Activated naive CD8-positive, alpha-beta T cell treated with anti-CD3 and anti-CD28 coated beads, Interleukin-2, amount 50 U/mL, for 24 hours (primary cell): ENCODE measurements around the gene NGEF.

Experiments
- ATAC-seq: fragments of 150-1000 bp; cut with Tn5 transposase; one replicate; pipeline ENCODE4 v1.10.0; 2021
- DNase-seq: peaks from one replicate; pipeline ENCODE4 v3.0.0; 2021
- H3K27ac Mint-ChIP-seq: one replicate; pipeline ENCODE4 v1.8.0; 2021; ENCODE audit warnings: mild to moderate bottlenecking, mixed read lengths
- H3K27me3 Mint-ChIP-seq: one replicate; pipeline ENCODE4 v1.8.0; 2021; ENCODE audit warnings: mixed read lengths
- H3K36me3 Mint-ChIP-seq: one replicate; pipeline ENCODE4 v1.8.0; 2021; ENCODE audit warnings: low read depth, mixed read lengths
- H3K4me1 Mint-ChIP-seq: one replicate; pipeline ENCODE4 v1.8.0; 2021; ENCODE audit warnings: mixed read lengths
- H3K4me3 Mint-ChIP-seq: one replicate; pipeline ENCODE4 v1.8.0; 2021; ENCODE audit warnings: mild to moderate bottlenecking, moderate library complexity, mixed read lengths
- H3K9me3 Mint-ChIP-seq: one replicate; pipeline ENCODE4 v1.8.0; 2021; ENCODE audit warnings: mixed read lengths

NGEF gene

GRCh38 chr2:232884001-232884421 is 129.0 kb downstream of the NGEF start:
- Mint-ChIP-seq H3K9me3 (no peaks in the 10 kb centered on the region), H3K4me3 (no peak overlapping the region), H3K27me3 (no peaks in the 10 kb centered on the region), H3K36me3 (no peaks in the 10 kb centered on the region), H3K4me1 (no peaks in the 10 kb centered on the region), H3K27ac (no peak overlapping the region)
- DNase-seq: no peak
- ATAC-seq: no peak

DNA sequence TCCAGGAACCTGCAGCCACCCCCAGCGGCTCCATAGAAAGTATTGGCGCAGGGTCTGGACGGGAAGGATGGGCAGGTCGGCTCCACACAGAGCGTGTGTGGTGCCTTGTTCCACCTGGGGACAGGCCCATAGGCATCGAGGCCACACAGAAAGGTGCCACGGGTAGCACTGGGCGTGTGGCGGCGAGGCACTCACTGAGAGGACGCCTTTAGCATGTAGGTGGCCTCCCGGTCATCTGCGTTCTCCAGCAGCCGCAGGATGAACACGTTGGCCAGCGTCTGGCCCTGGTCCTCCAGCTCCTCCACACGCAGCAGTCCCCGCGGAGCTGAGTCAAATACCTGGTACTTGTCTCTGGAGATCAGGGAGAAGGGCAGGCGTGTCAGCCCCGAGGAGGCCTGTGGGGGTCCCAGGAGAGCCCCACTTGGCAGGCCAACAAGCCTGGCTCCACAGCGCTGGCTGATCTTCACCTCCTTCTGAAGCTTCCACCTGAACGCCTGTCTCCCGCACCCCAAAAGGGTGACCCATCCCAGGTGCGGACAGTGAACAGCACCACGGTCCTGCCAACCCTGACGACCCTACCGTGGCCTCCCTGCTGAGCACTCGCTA is 129.8 kb downstream of the NGEF start:
- no peak overlapping the region for H3K4me3 Mint-ChIP-seq
- H3K9me3 Mint-ChIP-seq: no peaks in the 10 kb centered on the region
- peaks cover 3% of the 10 kb centered on the region for H3K27me3 Mint-ChIP-seq
- H3K4me1 Mint-ChIP-seq: no peaks in the 10 kb centered on the region
- no peak overlapping the region for H3K27ac Mint-ChIP-seq
- no peaks in the 10 kb centered on the region for H3K36me3 Mint-ChIP-seq
- ATAC-seq (no peak), DNase-seq (no peak)

DNA sequence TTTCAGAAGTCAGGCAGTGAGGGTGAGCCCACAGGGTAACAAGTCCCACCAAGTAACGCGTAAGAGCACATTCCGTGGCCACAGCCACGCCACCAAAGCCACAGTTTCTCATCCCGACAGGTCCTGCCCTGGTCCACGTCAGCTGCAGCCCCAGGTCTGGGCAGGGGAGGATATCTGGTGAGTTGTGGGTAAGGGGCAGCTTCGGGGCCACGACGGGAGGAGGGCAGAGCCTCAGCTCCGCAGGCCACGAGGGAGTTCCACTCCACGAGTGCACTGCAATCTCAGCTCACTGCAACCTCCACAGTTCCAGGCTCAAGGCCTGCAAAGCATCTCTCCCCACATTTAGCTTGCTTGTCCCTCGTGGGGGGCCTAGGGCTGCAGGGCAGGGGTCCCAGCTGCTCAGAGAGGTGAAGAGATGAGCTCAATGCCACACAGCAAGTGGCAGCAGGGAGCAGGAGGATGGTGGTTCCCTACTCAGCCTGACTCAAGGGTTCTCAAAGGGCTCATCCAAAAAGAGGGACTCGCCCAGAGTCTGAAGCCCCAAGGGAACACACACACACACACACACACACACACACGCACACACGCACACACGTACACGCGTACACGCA is 130.4 kb downstream of the NGEF start:
- Mint-ChIP-seq H3K27me3 (peaks cover 7% of the 10 kb centered on the region), H3K4me1 (no peaks in the 10 kb centered on the region), H3K9me3 (no peaks in the 10 kb centered on the region), H3K27ac (no peak overlapping the region), H3K4me3 (no peak overlapping the region), H3K36me3 (no peaks in the 10 kb centered on the region)
- no peak for ATAC-seq
- no peak for DNase-seq

GRCh38 chr2:232882085-232882484 is 131.0 kb downstream of the NGEF start:
- DNase-seq: no peak
- Mint-ChIP-seq H3K36me3 (no peaks in the 10 kb centered on the region), H3K4me3 (no peak overlapping the region), H3K9me3 (no peaks in the 10 kb centered on the region), H3K27ac (no peak overlapping the region), H3K4me1 (no peaks in the 10 kb centered on the region), H3K27me3 (peaks cover 9% of the 10 kb centered on the region)
- no peak for ATAC-seq

DNA sequence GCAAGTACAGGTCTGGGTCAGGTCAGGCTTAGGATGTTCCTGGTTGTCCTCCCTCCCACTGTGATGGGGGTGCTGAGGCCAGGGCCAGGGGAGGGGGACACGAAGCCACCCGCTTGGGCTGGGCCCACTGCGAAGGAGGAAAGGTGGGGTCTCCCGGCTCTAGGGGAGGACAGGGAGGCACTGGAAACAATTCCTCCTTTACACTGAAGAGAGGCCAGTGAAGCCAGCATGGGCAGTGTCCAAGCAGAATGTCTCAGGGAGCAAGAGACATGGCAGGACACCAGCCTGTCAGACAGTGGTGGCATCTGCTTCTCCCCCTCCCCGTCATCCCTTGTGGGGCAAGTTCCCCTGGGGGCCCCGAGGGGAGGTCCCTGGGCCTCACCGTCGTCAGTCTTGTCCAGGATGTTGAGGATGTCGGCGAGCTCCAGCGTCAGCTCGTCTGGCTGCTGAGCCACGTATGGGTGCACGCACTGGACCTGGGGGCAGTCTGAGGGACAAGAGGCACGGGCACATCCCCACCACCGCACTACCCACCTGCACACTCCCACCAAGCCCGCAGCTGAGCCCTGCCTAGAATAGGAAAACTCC is 132.2 kb downstream of the NGEF start:
- Mint-ChIP-seq H3K4me1 (no peaks in the 10 kb centered on the region), H3K36me3 (no peaks in the 10 kb centered on the region), H3K4me3 (no peak overlapping the region), H3K27ac (no peak overlapping the region), H3K9me3 (no peaks in the 10 kb centered on the region), H3K27me3 (peaks cover 9% of the 10 kb centered on the region)
- DNase-seq: no peak
- no peak for ATAC-seq

DNA sequence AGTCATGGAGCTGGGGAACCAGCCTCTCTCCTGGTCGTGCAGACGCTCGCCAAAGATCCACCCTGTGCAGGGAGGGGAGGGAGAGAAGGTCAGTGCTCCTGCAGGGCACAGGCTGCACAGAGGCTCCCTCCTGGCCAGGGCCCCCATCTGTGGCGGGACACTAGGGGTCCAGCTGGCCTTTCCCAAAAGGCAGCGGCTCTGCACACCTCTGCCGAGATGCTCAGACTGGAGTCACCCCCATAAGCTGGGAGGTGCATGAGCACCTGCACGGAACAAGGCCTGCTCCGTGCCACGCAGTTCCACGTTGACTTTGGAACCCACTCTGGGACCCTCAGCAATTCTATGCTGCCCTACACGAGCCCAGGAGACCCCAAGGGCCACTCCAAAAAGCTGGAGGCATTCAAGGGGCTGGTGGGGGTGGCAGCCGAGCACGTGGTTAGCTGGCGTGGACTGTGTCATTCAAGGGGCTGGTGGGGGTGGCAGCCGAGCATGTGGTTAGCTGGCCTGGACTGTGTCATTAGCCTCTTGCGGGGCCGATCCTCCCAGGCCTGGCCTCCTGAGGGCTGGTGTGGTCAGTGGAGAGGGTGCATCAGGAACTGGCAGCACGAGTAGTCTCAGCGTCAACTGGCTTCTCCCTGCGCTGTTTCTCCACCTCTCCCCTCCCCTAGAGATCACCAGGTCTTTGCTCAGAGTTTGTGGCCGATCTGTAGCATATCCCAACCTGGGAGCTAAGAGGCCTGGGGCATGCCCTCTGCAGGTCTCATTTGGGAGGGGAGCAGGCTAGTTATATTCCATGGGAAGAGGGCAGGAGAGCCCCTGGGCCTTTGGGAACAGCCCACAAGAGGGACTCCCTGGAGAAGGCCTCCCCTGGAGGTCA is 133.2 kb downstream of the NGEF start:
- H3K36me3 Mint-ChIP-seq: no peaks in the 10 kb centered on the region
- peaks cover 16% of the 10 kb centered on the region for H3K27me3 Mint-ChIP-seq
- H3K4me3 Mint-ChIP-seq: no peak overlapping the region
- ATAC-seq (no peak), DNase-seq (no peak)
- no peak overlapping the region for H3K27ac Mint-ChIP-seq
- H3K9me3 Mint-ChIP-seq: no peaks in the 10 kb centered on the region
- peaks cover 2% of the 10 kb centered on the region for H3K4me1 Mint-ChIP-seq

- no peak overlapping the region for H3K27ac Mint-ChIP-seq
- no peak overlapping the region for H3K4me3 Mint-ChIP-seq
- no peaks in the 10 kb centered on the region for H3K36me3 Mint-ChIP-seq
- peaks cover 16% of the 10 kb centered on the region for H3K27me3 Mint-ChIP-seq
- DNase-seq: no peak
- ATAC-seq: no peak
- peaks cover 2% of the 10 kb centered on the region for H3K4me1 Mint-ChIP-seq
- H3K9me3 Mint-ChIP-seq: no peaks in the 10 kb centered on the region
Measured at GRCh38 chr2:232878855-232879617, 134.0 kb downstream of the NGEF start.

GRCh38 chr2:232877940-232878511 is 135.0 kb downstream of the NGEF start:
- Mint-ChIP-seq H3K27ac (no peak overlapping the region), H3K4me1 (peaks cover 2% of the 10 kb centered on the region), H3K4me3 (no peak overlapping the region), H3K9me3 (no peaks in the 10 kb centered on the region), H3K36me3 (no peaks in the 10 kb centered on the region), H3K27me3 (peaks cover 16% of the 10 kb centered on the region)
- no peak for ATAC-seq
- no peak for DNase-seq

GRCh38 chr2:232876978-232877441 is 136.0 kb downstream of the NGEF start:
- H3K27ac Mint-ChIP-seq: no peak overlapping the region
- no peak for ATAC-seq
- no peaks in the 10 kb centered on the region for H3K36me3 Mint-ChIP-seq
- peak overlapping the region; percentile 38 for H3K4me3 Mint-ChIP-seq
- H3K27me3 Mint-ChIP-seq: peaks cover 16% of the 10 kb centered on the region
- peaks cover 2% of the 10 kb centered on the region for H3K4me1 Mint-ChIP-seq
- H3K9me3 Mint-ChIP-seq: no peaks in the 10 kb centered on the region
- no peak for DNase-seq

- Mint-ChIP-seq H3K27ac (no peak overlapping the region), H3K4me3 (no peak overlapping the region), H3K36me3 (no peaks in the 10 kb centered on the region), H3K9me3 (no peaks in the 10 kb centered on the region), H3K27me3 (peaks cover 16% of the 10 kb centered on the region), H3K4me1 (peaks cover 2% of the 10 kb centered on the region)
- DNase-seq (peak; percentile 21), ATAC-seq (peak; percentile 25)
Measured at GRCh38 chr2:232876161-232876977, 136.7 kb downstream of the NGEF start.

DNA sequence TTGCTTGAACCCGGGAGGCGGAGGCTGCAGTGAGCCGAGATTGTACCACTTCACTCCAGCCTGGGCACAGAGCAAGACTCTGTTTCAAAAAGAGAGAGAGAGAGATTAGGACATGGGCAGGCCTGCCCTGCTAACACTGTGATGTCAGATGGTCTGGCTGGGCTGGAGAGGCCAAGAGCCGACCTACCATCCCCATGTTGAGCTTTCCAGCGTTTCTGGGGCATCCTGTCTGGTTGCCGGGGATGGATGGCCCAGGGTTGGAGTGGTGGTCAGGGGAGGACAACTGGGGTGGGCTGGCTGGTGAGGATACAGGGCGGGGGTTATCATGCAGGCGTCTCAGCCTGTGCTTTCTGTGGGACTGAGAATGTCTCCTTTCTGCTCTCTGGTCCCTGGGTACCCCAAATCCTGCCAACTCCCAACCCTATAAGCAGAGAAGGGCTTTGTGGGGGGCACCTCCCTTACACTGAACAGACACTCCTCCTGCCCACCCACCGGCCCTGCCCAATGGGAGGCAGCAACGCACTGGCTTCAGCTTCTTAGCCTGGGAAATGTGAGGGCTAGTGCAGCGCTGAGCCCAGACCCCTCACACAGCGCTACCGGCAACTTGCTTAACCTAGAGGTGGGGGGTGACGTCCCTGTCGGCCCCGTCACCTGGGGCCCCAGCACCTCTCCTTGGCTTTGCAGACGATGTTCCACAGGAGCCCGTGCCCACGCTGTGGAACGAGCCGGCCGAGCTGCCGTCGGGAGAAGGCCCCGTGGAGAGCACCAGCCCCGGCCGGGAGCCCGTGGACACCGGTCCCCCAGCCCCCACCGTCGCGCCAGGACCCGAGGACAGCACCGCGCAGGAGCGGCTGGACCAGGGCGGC is 137.6 kb downstream of the NGEF start:
- Mint-ChIP-seq H3K27ac (no peak overlapping the region), H3K4me1 (peaks cover 2% of the 10 kb centered on the region), H3K9me3 (no peaks in the 10 kb centered on the region), H3K36me3 (no peaks in the 10 kb centered on the region), H3K27me3 (peaks cover 16% of the 10 kb centered on the region), H3K4me3 (peak overlapping the region; percentile 26)
- DNase-seq (peak; percentile 16), ATAC-seq (no peak)

GRCh38 chr2:232874677-232875223 is 138.3 kb downstream of the NGEF start:
- peak overlapping the region; percentile 26 for H3K4me3 Mint-ChIP-seq
- H3K36me3 Mint-ChIP-seq: no peaks in the 10 kb centered on the region
- no peaks in the 10 kb centered on the region for H3K9me3 Mint-ChIP-seq
- no peak overlapping the region for H3K27ac Mint-ChIP-seq
- H3K4me1 Mint-ChIP-seq: peaks cover 2% of the 10 kb centered on the region
- no peak for ATAC-seq
- H3K27me3 Mint-ChIP-seq: peaks cover 16% of the 10 kb centered on the region
- no peak for DNase-seq
